ENCODE results near the gene NELL1.

The NELL1 gene

GRCh38 chr11:20991471-20991870 lies 322.1 kb downstream of the NELL1 start:
- no peak for DNase-seq

GRCh38 chr11:21007297-21007696 lies 337.9 kb downstream of the NELL1 start:
- no peak for DNase-seq

GRCh38 chr11:21018248-21018647 lies 348.9 kb downstream of the NELL1 start:
- no peak for DNase-seq

GRCh38 chr11:21026685-21027084 lies 357.3 kb downstream of the NELL1 start:
- no peak for DNase-seq

- no peak for DNase-seq
Observed at GRCh38 chr11:21037850-21038249, 368.5 kb downstream of the NELL1 start.

- DNase-seq = no peak
Observed at GRCh38 chr11:21038801-21039200, 369.4 kb downstream of the NELL1 start.

- no peak for DNase-seq
Observed at GRCh38 chr11:21040630-21041029, 371.2 kb downstream of the NELL1 start.

- no peak for DNase-seq
Observed at GRCh38 chr11:21048626-21049025, 379.2 kb downstream of the NELL1 start.

GRCh38 chr11:21053466-21053865 lies 384.1 kb downstream of the NELL1 start:
- DNase-seq = no peak

GRCh38 chr11:21056644-21057043 lies 387.3 kb downstream of the NELL1 start:
- DNase-seq = no peak

- DNase-seq = no peak
Observed at GRCh38 chr11:21059879-21060278, 390.5 kb downstream of the NELL1 start.

- DNase-seq = no peak
Observed at GRCh38 chr11:21066030-21066429, 396.6 kb downstream of the NELL1 start.

GRCh38 chr11:21068886-21069285 lies 399.5 kb downstream of the NELL1 start:
- DNase-seq = no peak

GRCh38 chr11:21069909-21070308 lies 400.5 kb downstream of the NELL1 start:
- DNase-seq = no peak

GRCh38 chr11:21072558-21072957 lies 403.2 kb downstream of the NELL1 start:
- no peak for DNase-seq

GRCh38 chr11:21082853-21083252 lies 413.5 kb downstream of the NELL1 start:
- no peak for DNase-seq

- no peak for DNase-seq
Observed at GRCh38 chr11:21088930-21089329, 419.5 kb downstream of the NELL1 start.

GRCh38 chr11:21104641-21105040 lies 435.3 kb downstream of the NELL1 start:
- DNase-seq = no peak

GRCh38 chr11:21105196-21105917 lies 436.0 kb downstream of the NELL1 start:
- DNase-seq = peak; percentile 11

GRCh38 chr11:21109341-21109740 lies 440.0 kb downstream of the NELL1 start:
- no peak for DNase-seq

- DNase-seq = no peak
Observed at GRCh38 chr11:21110415-21110814, 441.0 kb downstream of the NELL1 start.

- no peak for DNase-seq
Observed at GRCh38 chr11:21113876-21114275, 444.5 kb downstream of the NELL1 start.

GRCh38 chr11:21116009-21116408 lies 446.6 kb downstream of the NELL1 start:
- no peak for DNase-seq

GRCh38 chr11:21119411-21119810 lies 450.0 kb downstream of the NELL1 start:
- no peak for DNase-seq

- no peak for DNase-seq
Observed at GRCh38 chr11:21121991-21122390, 452.6 kb downstream of the NELL1 start.
